CD4-positive, alpha-beta T cell treated with Interleukin-10 for 1 hour (primary cell): ENCODE data around the gene BARX2.

Source experiments
- DNase-seq: peaks from one replicate; pipeline ENCODE4 v3.0.0-alpha.2; 2020

Gene BARX2

GRCh38 chr11:129374081-129374992, 1.3 kb upstream of the BARX2 start:
- no peak for DNase-seq

- no peak for DNase-seq
Observed at GRCh38 chr11:129374993-129375750, 476 bp upstream of the BARX2 start.

- DNase-seq = no peak
Observed at GRCh38 chr11:129376658-129377341, 1.2 kb downstream of the BARX2 start.

GRCh38 chr11:129377739-129378138, 2.1 kb downstream of the BARX2 start:
- no peak for DNase-seq

- DNase-seq = no peak
Observed at GRCh38 chr11:129380413-129380812, 4.8 kb downstream of the BARX2 start.

- no peak for DNase-seq
Observed at GRCh38 chr11:129382583-129382982, 6.9 kb downstream of the BARX2 start.

- no peak for DNase-seq
Observed at GRCh38 chr11:129383060-129383459, 7.4 kb downstream of the BARX2 start.

GRCh38 chr11:129383502-129383901, 7.9 kb downstream of the BARX2 start:
- no peak for DNase-seq

GRCh38 chr11:129384415-129384814, 8.8 kb downstream of the BARX2 start:
- DNase-seq = no peak

- DNase-seq = no peak
Observed at GRCh38 chr11:129385801-129386200, 10.2 kb downstream of the BARX2 start.

GRCh38 chr11:129386795-129387397, 11.2 kb downstream of the BARX2 start:
- DNase-seq = no peak

- DNase-seq = no peak
Observed at GRCh38 chr11:129387434-129387833, 11.8 kb downstream of the BARX2 start.

- no peak for DNase-seq
Observed at GRCh38 chr11:129388824-129389223, 13.2 kb downstream of the BARX2 start.

GRCh38 chr11:129390303-129390821, 14.7 kb downstream of the BARX2 start:
- DNase-seq = no peak

GRCh38 chr11:129391360-129391759, 15.7 kb downstream of the BARX2 start:
- DNase-seq = no peak

GRCh38 chr11:129391821-129392220, 16.2 kb downstream of the BARX2 start:
- DNase-seq = no peak

GRCh38 chr11:129392995-129393394, 17.3 kb downstream of the BARX2 start:
- DNase-seq = no peak

GRCh38 chr11:129394709-129395108, 19.1 kb downstream of the BARX2 start:
- DNase-seq = no peak

- no peak for DNase-seq
Observed at GRCh38 chr11:129395432-129395831, 19.8 kb downstream of the BARX2 start.

GRCh38 chr11:129395883-129396282, 20.2 kb downstream of the BARX2 start:
- no peak for DNase-seq

- no peak for DNase-seq
Observed at GRCh38 chr11:129396454-129396853, 20.8 kb downstream of the BARX2 start.
